ENCODE measurements around the gene GALNT18. TPM values are rescaled to one million over a fixed set of nuclear protein-coding genes. Genes with fewer than 3 reads are reported as not detected.

The GALNT18 gene
- total RNA-seq, 2 experiments from 2014 or later: not detected

GRCh38 chr11:11370255-11370961 lies 251.4 kb downstream of the GALNT18 start:
- POLR2A ChIA-PET: no interaction called here
- no peaks in the 10 kb centered on the region for H4K20me1 ChIP-seq (ENCODE audit: insufficient read depth, low read length)
- no peak overlapping the region for H3K4me2 ChIP-seq (ENCODE audit: low read length)
- no peaks in the 10 kb centered on the region for H3K36me3 ChIP-seq (ENCODE audit: insufficient read depth, low read length)
- H3K79me2 ChIP-seq (ENCODE audit: insufficient read depth, low read depth, low read length): no peaks in the 10 kb centered on the region
- no peak overlapping the region for H3K4me3 ChIP-seq (ENCODE audit: low read depth, low read length, poor library complexity, severe bottlenecking)
- no peak overlapping the region for H2AFZ ChIP-seq (ENCODE audit: low read length)
- CTCF ChIA-PET (ENCODE audit: unreplicated experiment): no interaction called here
- no peaks in the 10 kb centered on the region for H3K4me1 ChIP-seq (ENCODE audit: insufficient read depth, low read length, poor library complexity, severe bottlenecking)
- DNase-seq (ENCODE audit: low spot score): no peak
- no peaks in the 10 kb centered on the region for H3K9me2 ChIP-seq (ENCODE audit: insufficient read depth, low read length)
- no peak for TF ChIP-seq CTCF (conservative IDR thresholded peaks at IDR 0.05; ENCODE audit: low read length)
- no peak for TF ChIP-seq EZH2phosphoT487 (IDR thresholded peaks at IDR 0.05; ENCODE audit: borderline replicate concordance, low read depth, low read length)
- H3K27ac ChIP-seq (ENCODE audit: low read depth, low read length, poor library complexity, severe bottlenecking): no peak overlapping the region
- H3K9me3 ChIP-seq (ENCODE audit: low read length): no peaks in the 10 kb centered on the region
- BruUV-seq (replicated peaks): no TSS peak
- intact Hi-C loops (cut with micrococcal nuclease; ENCODE audit: unreplicated experiment): no loop called here

GRCh38 chr11:11366793-11367192 lies 255.0 kb downstream of the GALNT18 start:
- H3K9me2 ChIP-seq (ENCODE audit: insufficient read depth, low read length): no peaks in the 10 kb centered on the region
- H4K20me1 ChIP-seq (ENCODE audit: insufficient read depth, low read length): no peaks in the 10 kb centered on the region
- no peak overlapping the region for H2AFZ ChIP-seq (ENCODE audit: low read length)
- ChIA-PET CTCF (ENCODE audit: unreplicated experiment) (no interaction called here), POLR2A (no interaction called here)
- TF ChIP-seq CTCF (conservative IDR thresholded peaks at IDR 0.05; ENCODE audit: low read length) (no peak), EZH2phosphoT487 (IDR thresholded peaks at IDR 0.05; ENCODE audit: borderline replicate concordance, low read depth, low read length) (no peak)
- no peak overlapping the region for H3K4me3 ChIP-seq (ENCODE audit: low read depth, low read length, poor library complexity, severe bottlenecking)
- H3K4me2 ChIP-seq (ENCODE audit: low read length): no peak overlapping the region
- intact Hi-C loops (cut with micrococcal nuclease; ENCODE audit: unreplicated experiment): no loop called here
- H3K36me3 ChIP-seq (ENCODE audit: insufficient read depth, low read length): no peaks in the 10 kb centered on the region
- H3K9me3 ChIP-seq (ENCODE audit: low read length): no peaks in the 10 kb centered on the region
- H3K79me2 ChIP-seq (ENCODE audit: insufficient read depth, low read depth, low read length): no peaks in the 10 kb centered on the region
- H3K27ac ChIP-seq (ENCODE audit: low read depth, low read length, poor library complexity, severe bottlenecking): no peak overlapping the region
- no peaks in the 10 kb centered on the region for H3K4me1 ChIP-seq (ENCODE audit: insufficient read depth, low read length, poor library complexity, severe bottlenecking)
- DNase-seq (ENCODE audit: low spot score): no peak
- BruUV-seq (replicated peaks): no TSS peak

GRCh38 chr11:11363674-11364073 lies 258.1 kb downstream of the GALNT18 start:
- Histone ChIP-seq H3K9me3 (ENCODE audit: low read length) (no peaks in the 10 kb centered on the region), H3K9me2 (ENCODE audit: insufficient read depth, low read length) (no peaks in the 10 kb centered on the region), H4K20me1 (ENCODE audit: insufficient read depth, low read length) (no peaks in the 10 kb centered on the region), H3K79me2 (ENCODE audit: insufficient read depth, low read depth, low read length) (no peaks in the 10 kb centered on the region), H3K4me3 (ENCODE audit: low read depth, low read length, poor library complexity, severe bottlenecking) (no peak overlapping the region), H3K4me2 (ENCODE audit: low read length) (no peak overlapping the region), H3K4me1 (ENCODE audit: insufficient read depth, low read length, poor library complexity, severe bottlenecking) (no peaks in the 10 kb centered on the region), H3K27ac (ENCODE audit: low read depth, low read length, poor library complexity, severe bottlenecking) (no peak overlapping the region), H2AFZ (ENCODE audit: low read length) (no peak overlapping the region), H3K36me3 (ENCODE audit: insufficient read depth, low read length) (no peaks in the 10 kb centered on the region)
- POLR2A ChIA-PET: interaction anchor here (0.8 kb wide), 1 partner anchor 9 kb away, joined by 3 read pairs; no protein-coding TSS in a partner anchor
- intact Hi-C loops (cut with micrococcal nuclease; ENCODE audit: unreplicated experiment): no loop called here
- BruUV-seq (replicated peaks): no TSS peak
- CTCF ChIA-PET (ENCODE audit: unreplicated experiment): no interaction called here
- TF ChIP-seq EZH2phosphoT487 (IDR thresholded peaks at IDR 0.05; ENCODE audit: borderline replicate concordance, low read depth, low read length): no peak
- no peak for TF ChIP-seq CTCF (conservative IDR thresholded peaks at IDR 0.05; ENCODE audit: low read length)
- no peak for DNase-seq (ENCODE audit: low spot score)

All from OCI-LY7 (cell line).